CD14-positive monocyte (primary cell): ENCODE data around the gene ASCC1. TPM values are rescaled to one million over a fixed set of nuclear protein-coding genes. Genes with fewer than 3 reads are reported as not detected.

Source experiments
- DNase-seq, 3 donors: peaks; one replicate each; pipeline ENCODE4 v3.0.0-alpha.2; 2011 to 2022
- H2AFZ ChIP-seq: 2 replicates; pipeline ENCODE4 v1.6.0; 2012; ENCODE audit warnings: mild to moderate bottlenecking, low read depth, low read length, inconsistent platforms; ENCODE audit not compliant: insufficient read depth, poor library complexity, severe bottlenecking
- H3K27ac ChIP-seq, 2 donors: 1 replicate in 1 of 2; 2 replicates in 1 of 2; pipeline ENCODE4 v1.5.1; 2012 to 2013; ENCODE audit warnings: low read length in 2 of 2, control low read depth in 1 of 2, inconsistent platforms in 1 of 2, low read depth in 1 of 2, mild to moderate bottlenecking in 1 of 2
- H3K27me3 ChIP-seq, 2 donors: one replicate each; pipeline versions ENCODE4 v1.6.0 to v1.6.1; 2011 to 2013; ENCODE audit warnings: low read length in 2 of 2; ENCODE audit not compliant: control insufficient read depth in 2 of 2, insufficient read depth in 2 of 2
- H3K36me3 ChIP-seq, 2 donors: replicated peaks in 1 of 2; 1 replicate in 1 of 2; 2 replicates in 1 of 2; pipeline versions ENCODE4 v1.5.1 to v1.6.1; 2012 to 2013; ENCODE audit warnings: low read length in 2 of 2, control low read depth in 1 of 2, inconsistent platforms in 1 of 2, mild to moderate bottlenecking in 1 of 2; ENCODE audit not compliant: insufficient read depth in 2 of 2, control insufficient read depth in 1 of 2
- H3K4me1 ChIP-seq, 2 donors: 1 replicate in 1 of 2; 2 replicates in 1 of 2; pipeline versions ENCODE4 v1.5.1 to v1.6.1; 2012 to 2013; ENCODE audit warnings: low read length in 2 of 2, control low read depth in 1 of 2, inconsistent platforms in 1 of 2, mild to moderate bottlenecking in 1 of 2, moderate library complexity in 1 of 2; ENCODE audit not compliant: insufficient read depth in 2 of 2, control insufficient read depth in 1 of 2
- H3K4me2 ChIP-seq: replicated peaks from 2 replicates; pipeline ENCODE3; 2012; ENCODE audit warnings: low read length, moderate library complexity, mild to moderate bottlenecking; ENCODE audit not compliant: poor library complexity, severe bottlenecking; ENCODE audit errors: extremely low read depth
- H3K4me3 ChIP-seq, 3 experiments: fragments of 200-600 bp in 1 of 3; sonication (generic) in 1 of 3; replicated peaks in 1 of 3; 1 replicate in 2 of 3; 2 replicates in 1 of 3; pipeline ENCODE4 v1.5.1; 2011 to 2013; ENCODE audit warnings: low read length in 3 of 3, mild to moderate bottlenecking in 3 of 3, control low read depth in 2 of 3, low read depth in 2 of 3, inconsistent platforms in 1 of 3, moderate library complexity in 1 of 3
- H3K79me2 ChIP-seq: 2 replicates; pipeline ENCODE4 v1.6.0; 2012; ENCODE audit warnings: mild to moderate bottlenecking, control low read depth, inconsistent platforms, low read length, moderate library complexity; ENCODE audit not compliant: insufficient read depth
- H3K9ac ChIP-seq: 2 replicates; pipeline ENCODE4 v1.6.0; 2017; ENCODE audit warnings: low read length, mild to moderate bottlenecking; ENCODE audit not compliant: insufficient read depth, poor library complexity, severe bottlenecking
- H3K9me3 ChIP-seq, 2 donors: replicated peaks in 1 of 2; 1 replicate in 1 of 2; 2 replicates in 1 of 2; pipeline versions ENCODE4 v1.5.1 to v1.6.1; 2012 to 2013; ENCODE audit warnings: low read length in 2 of 2, control low read depth in 1 of 2; ENCODE audit not compliant: control insufficient read depth in 1 of 2, insufficient read depth in 1 of 2
- H4K20me1 ChIP-seq: 2 replicates; pipeline ENCODE4 v1.6.0; 2012; ENCODE audit warnings: mild to moderate bottlenecking, low read length, control low read depth, moderate library complexity; ENCODE audit not compliant: insufficient read depth
- H3K27ac Mint-ChIP-seq, 7 donors: one replicate each; pipeline ENCODE4 v1.8.0; 2020; ENCODE audit warnings: mild to moderate bottlenecking in 7 of 7, mixed read lengths in 7 of 7, moderate library complexity in 6 of 7, inconsistent platforms in 2 of 7
- H3K27me3 Mint-ChIP-seq, 3 donors: one replicate each; pipeline ENCODE4 v1.8.0; 2021 to 2022; ENCODE audit warnings: low read depth in 3 of 3, mild to moderate bottlenecking in 3 of 3, mixed read lengths in 3 of 3, moderate library complexity in 3 of 3, inconsistent platforms in 1 of 3
- H3K36me3 Mint-ChIP-seq, 2 donors: one replicate each; pipeline ENCODE4 v1.8.0; 2020; ENCODE audit warnings: mixed read lengths in 2 of 2, inconsistent platforms in 1 of 2, mild to moderate bottlenecking in 1 of 2
- H3K4me1 Mint-ChIP-seq: one replicate; pipeline ENCODE4 v1.8.0; 2020; ENCODE audit warnings: mild to moderate bottlenecking, mixed read lengths
- H3K4me3 Mint-ChIP-seq, 2 donors: one replicate each; pipeline ENCODE4 v1.8.0; 2020; ENCODE audit warnings: mild to moderate bottlenecking in 2 of 2, mixed read lengths in 2 of 2, moderate library complexity in 1 of 2
- H3K9me3 Mint-ChIP-seq, 7 donors: one replicate each; pipeline ENCODE4 v1.8.0; 2020 to 2022; ENCODE audit warnings: mixed read lengths in 7 of 7, mild to moderate bottlenecking in 6 of 7, moderate library complexity in 6 of 7, inconsistent platforms in 2 of 7
- CTCF ChIP-seq: fragments of 200-600 bp; IDR thresholded peaks from one replicate; pipeline ENCODE4 v1.8.0; 2022; ENCODE audit warnings: antibody characterized with exemption, mild to moderate bottlenecking
- WGBS: methylation state at CpG from one replicate; pipeline ENCODE4 v1.1.5; 2013; ENCODE audit warnings: missing lambda C conversion rate; ENCODE audit not compliant: insufficient coverage; 5-methylcytosine and 5-hydroxymethylcytosine counted together
- intact Hi-C, 2 donors: fragments of 100-400 bp; cut with micrococcal nuclease; formaldehyde crosslinking; loops; one replicate each; pipeline versions ENCODE4 v1.15.0 to v1.15.1; 2023
- polyA plus RNA-seq, 3 donors: library from polyadenylated mRNA; depleted of rRNA in 1 of 3; unstranded in 2 of 3; stranded (reverse) in 1 of 3; fragments of 300-500 nt in 2 of 3; fragments of >200 nt in 1 of 3; fragmentation: Illumina TruSeq in 2 of 3; gene quantifications; 1 replicate in 2 of 3; 2 replicates in 1 of 3; pipeline ENCODE4 v1.2.3, GENCODE V29; 2012 to 2021

The ASCC1 gene
- polyA plus RNA-seq, 3 donors = 8.2 to 20.9 (median 17.9) TPM

- no peak for DNase-seq
- Histone ChIP-seq H3K27ac (no peak overlapping the region), H4K20me1 (no peaks in the 10 kb centered on the region), H3K9ac (no peak overlapping the region), H3K4me1 (no peaks in the 10 kb centered on the region), H3K79me2 (no peaks in the 10 kb centered on the region), H3K36me3 (peaks cover 5 to 12% of the 10 kb centered on the region in 2 donors), H3K4me3 (no peak overlapping the region), H3K27me3 (no peaks in the 10 kb centered on the region), H3K4me2 (no peak overlapping the region), H3K9me3 (no peaks in the 10 kb centered on the region), H2AFZ (no peak overlapping the region)
- no peak for TF ChIP-seq CTCF
- no CpG with 5 or more reads among the region's 2 CpGs for WGBS
- intact Hi-C loops = no loop called here
- no peak overlapping the region for H3K27ac Mint-ChIP-seq
- H3K9me3 Mint-ChIP-seq = no peaks in the 10 kb centered on the region
- H3K36me3 Mint-ChIP-seq = peaks cover 35 to 50% of the 10 kb centered on the region in 2 donors
- H3K4me3 Mint-ChIP-seq = no peak overlapping the region
- H3K27me3 Mint-ChIP-seq = peaks cover 0 to 3% (median 0%) of the 10 kb centered on the region in 3 donors
- H3K4me1 Mint-ChIP-seq = no peaks in the 10 kb centered on the region
Observed at GRCh38 chr10:72106154-72106849, 109.8 kb downstream of the ASCC1 start.

GRCh38 chr10:72105710-72106109 is 110.4 kb downstream of the ASCC1 start:
- Mint-ChIP-seq H3K27me3 (peaks cover 0 to 3% (median 0%) of the 10 kb centered on the region in 3 donors), H3K4me1 (no peaks in the 10 kb centered on the region), H3K9me3 (no peaks in the 10 kb centered on the region), H3K36me3 (peaks cover 41 to 52% of the 10 kb centered on the region in 2 donors), H3K27ac (no peak overlapping the region), H3K4me3 (no peak overlapping the region)
- Histone ChIP-seq H4K20me1 (no peaks in the 10 kb centered on the region), H3K4me1 (no peaks in the 10 kb centered on the region), H3K4me2 (no peak overlapping the region), H3K4me3 (no peak overlapping the region), H3K27ac (no peak overlapping the region), H3K9ac (no peak overlapping the region), H3K27me3 (no peaks in the 10 kb centered on the region), H3K9me3 (no peaks in the 10 kb centered on the region), H3K79me2 (no peaks in the 10 kb centered on the region), H3K36me3 (peaks cover 7 to 18% of the 10 kb centered on the region in 2 donors), H2AFZ (no peak overlapping the region)
- no peak for DNase-seq
- intact Hi-C loops = no loop called here
- TF ChIP-seq CTCF = no peak
- WGBS = 100% methylated on average over 4 of the region's 5 CpGs
